ENCODE measurements around the gene RAB24.

RAB24 gene

GRCh38 chr5:177276886-177277285 lies 26.6 kb downstream of the RAB24 start:
- H3K27ac ChIP-seq (ENCODE audit: insufficient read depth in 1 of 2, low read depth in 1 of 2, low read length in 2 of 2, poor library complexity in 1 of 2, severe bottlenecking in 2 of 2) = no peak overlapping the region
- no peak for DNase-seq
- no peaks in the 10 kb centered on the region for H3K4me1 ChIP-seq (ENCODE audit: control extremely low read depth in 1 of 4, control insufficient read depth in 4 of 4, insufficient read depth in 4 of 4, low read length in 3 of 4)
- ChIA-PET CTCF (interaction anchor here (0.6 kb wide), 1 partner anchor 68 kb away, joined by 3 read pairs; no protein-coding TSS in a partner anchor), POLR2A (no interaction called here)
- H3K4me3 ChIP-seq (ENCODE audit: control insufficient read depth in 1 of 7, extremely low read depth in 1 of 7, insufficient read depth in 4 of 7, low read depth in 2 of 7, low read length in 6 of 7) = no peak overlapping the region
- no peaks in the 10 kb centered on the region for H3K9me3 ChIP-seq (ENCODE audit: control extremely low read depth in 1 of 5, control insufficient read depth in 4 of 5, insufficient read depth in 2 of 5, low read depth in 1 of 5, low read length in 4 of 5)
- H3K36me3 ChIP-seq (ENCODE audit: control insufficient read depth in 4 of 4, insufficient read depth in 4 of 4, low read length in 3 of 4) = peaks cover 17 to 79% (median 50%) of the 10 kb centered on the region in 4 experiments
- H3K27me3 ChIP-seq (replicated peaks in 2 of 5; ENCODE audit: control insufficient read depth in 4 of 5, insufficient read depth in 5 of 5, low read length in 4 of 5) = no peaks in the 10 kb centered on the region
- no CpG with 5 or more reads among the region's 1 CpG for WGBS (ENCODE audit: insufficient coverage)

DNA sequence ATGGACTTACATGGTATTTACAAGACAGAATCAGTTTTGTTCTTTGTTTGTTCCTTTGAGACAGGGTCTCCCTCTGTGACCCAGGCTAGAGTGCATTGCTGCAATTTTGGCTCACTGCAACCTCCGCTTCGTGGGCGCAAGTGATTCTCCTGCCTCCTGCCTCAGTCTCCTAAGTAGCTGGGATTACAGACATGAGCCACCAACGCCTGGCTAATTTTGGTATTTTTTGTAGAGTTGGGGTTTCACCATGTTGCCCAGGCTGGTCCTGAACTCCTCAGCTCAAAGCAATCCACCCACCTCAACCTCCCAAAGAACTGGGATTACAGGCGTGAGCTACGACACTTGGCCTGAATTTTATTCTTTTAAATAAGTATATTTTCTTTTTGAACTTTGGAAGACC lies 27.6 kb downstream of the RAB24 start:
- Histone ChIP-seq H3K27me3 (replicated peaks in 2 of 5; ENCODE audit: control insufficient read depth in 4 of 5, insufficient read depth in 5 of 5, low read length in 4 of 5) (no peaks in the 10 kb centered on the region), H3K9me3 (ENCODE audit: control extremely low read depth in 1 of 5, control insufficient read depth in 4 of 5, insufficient read depth in 2 of 5, low read depth in 1 of 5, low read length in 4 of 5) (no peaks in the 10 kb centered on the region), H3K4me3 (ENCODE audit: control insufficient read depth in 1 of 7, extremely low read depth in 1 of 7, insufficient read depth in 4 of 7, low read depth in 2 of 7, low read length in 6 of 7) (no peak overlapping the region), H3K27ac (ENCODE audit: insufficient read depth in 1 of 2, low read depth in 1 of 2, low read length in 2 of 2, poor library complexity in 1 of 2, severe bottlenecking in 2 of 2) (no peak overlapping the region), H3K36me3 (ENCODE audit: control insufficient read depth in 4 of 4, insufficient read depth in 4 of 4, low read length in 3 of 4) (peaks cover 15 to 79% (median 49%) of the 10 kb centered on the region in 4 experiments), H3K4me1 (ENCODE audit: control extremely low read depth in 1 of 4, control insufficient read depth in 4 of 4, insufficient read depth in 4 of 4, low read length in 3 of 4) (no peaks in the 10 kb centered on the region)
- ChIA-PET POLR2A (no interaction called here), CTCF (interaction anchor here (0.7 kb wide), 1 partner anchor 16 kb away, joined by 3 read pairs; no protein-coding TSS in a partner anchor)
- DNase-seq = no peak
- WGBS (ENCODE audit: insufficient coverage) = 95% methylated on average over 3 of the region's 6 CpGs

DNA sequence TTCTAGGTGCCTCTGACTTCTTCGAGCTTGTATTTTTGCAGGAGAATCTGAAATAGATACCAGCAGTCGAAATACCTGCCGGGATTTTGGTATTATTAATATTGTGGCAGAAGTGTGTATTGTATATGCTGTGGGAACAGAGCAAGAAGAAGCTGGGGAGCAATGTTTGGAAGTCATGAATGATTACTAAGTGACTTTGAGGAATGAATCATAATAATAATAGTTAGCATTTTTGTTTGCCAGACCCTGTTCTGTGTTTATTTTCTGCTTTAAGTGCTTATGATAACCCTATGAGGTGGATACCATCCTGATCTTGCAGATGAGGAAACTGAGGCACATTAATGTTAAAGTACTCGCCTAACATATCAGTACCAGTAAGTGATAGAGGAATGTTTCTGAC lies 32.4 kb downstream of the RAB24 start:
- Histone ChIP-seq H3K36me3 (ENCODE audit: control insufficient read depth in 4 of 4, insufficient read depth in 4 of 4, low read length in 3 of 4) (peaks cover 21 to 84% (median 57%) of the 10 kb centered on the region in 4 experiments), H3K9me3 (ENCODE audit: control extremely low read depth in 1 of 5, control insufficient read depth in 4 of 5, insufficient read depth in 2 of 5, low read depth in 1 of 5, low read length in 4 of 5) (no peaks in the 10 kb centered on the region), H3K27me3 (replicated peaks in 2 of 5; ENCODE audit: control insufficient read depth in 4 of 5, insufficient read depth in 5 of 5, low read length in 4 of 5) (no peaks in the 10 kb centered on the region), H3K27ac (ENCODE audit: insufficient read depth in 1 of 2, low read depth in 1 of 2, low read length in 2 of 2, poor library complexity in 1 of 2, severe bottlenecking in 2 of 2) (no peak overlapping the region), H3K4me3 (ENCODE audit: control insufficient read depth in 1 of 7, extremely low read depth in 1 of 7, insufficient read depth in 4 of 7, low read depth in 2 of 7, low read length in 6 of 7) (no peak overlapping the region), H3K4me1 (ENCODE audit: control extremely low read depth in 1 of 4, control insufficient read depth in 4 of 4, insufficient read depth in 4 of 4, low read length in 3 of 4) (no peaks in the 10 kb centered on the region)
- ChIA-PET POLR2A (interaction anchor here (0.6 kb wide), 1 partner anchor 26 kb away, joined by 3 read pairs; no protein-coding TSS in a partner anchor), CTCF (interaction anchor here (1.3 kb wide), 1 partner anchor 10 kb away, joined by 4 read pairs; no protein-coding TSS in a partner anchor)
- WGBS (ENCODE audit: insufficient coverage) = 98% methylated on average over 3 of the region's 4 CpGs
- no peak for DNase-seq

GRCh38 chr5:177270653-177271052 lies 32.9 kb downstream of the RAB24 start:
- no peak overlapping the region for H3K27ac ChIP-seq (ENCODE audit: insufficient read depth in 1 of 2, low read depth in 1 of 2, low read length in 2 of 2, poor library complexity in 1 of 2, severe bottlenecking in 2 of 2)
- H3K27me3 ChIP-seq (replicated peaks in 2 of 5; ENCODE audit: control insufficient read depth in 4 of 5, insufficient read depth in 5 of 5, low read length in 4 of 5) = no peaks in the 10 kb centered on the region
- DNase-seq = no peak
- POLR2A ChIA-PET = interaction anchor here (0.6 kb wide), 1 partner anchor 26 kb away, joined by 3 read pairs; no protein-coding TSS in a partner anchor
- H3K9me3 ChIP-seq (ENCODE audit: control extremely low read depth in 1 of 5, control insufficient read depth in 4 of 5, insufficient read depth in 2 of 5, low read depth in 1 of 5, low read length in 4 of 5) = no peaks in the 10 kb centered on the region
- no peak overlapping the region for H3K4me3 ChIP-seq (ENCODE audit: control insufficient read depth in 1 of 7, extremely low read depth in 1 of 7, insufficient read depth in 4 of 7, low read depth in 2 of 7, low read length in 6 of 7)
- WGBS (ENCODE audit: insufficient coverage) = 100% methylated on average over 2 of the region's 3 CpGs
- peaks cover 22 to 84% (median 59%) of the 10 kb centered on the region in 4 experiments for H3K36me3 ChIP-seq (ENCODE audit: control insufficient read depth in 4 of 4, insufficient read depth in 4 of 4, low read length in 3 of 4)
- no peaks in the 10 kb centered on the region for H3K4me1 ChIP-seq (ENCODE audit: control extremely low read depth in 1 of 4, control insufficient read depth in 4 of 4, insufficient read depth in 4 of 4, low read length in 3 of 4)
- CTCF ChIA-PET = interaction anchor here (0.8 to 1.3 kb wide), 2 partner anchors 10 to 157 kb away, joined by 3 to 4 read pairs; no protein-coding TSS in a partner anchor

- H3K27me3 ChIP-seq (replicated peaks in 2 of 5; ENCODE audit: control insufficient read depth in 4 of 5, insufficient read depth in 5 of 5, low read length in 4 of 5) = no peaks in the 10 kb centered on the region
- H3K36me3 ChIP-seq (ENCODE audit: control insufficient read depth in 4 of 4, insufficient read depth in 4 of 4, low read length in 3 of 4) = peaks cover 23 to 84% (median 61%) of the 10 kb centered on the region in 4 experiments
- ChIA-PET CTCF (interaction anchor here (0.7 to 0.8 kb wide), 2 partner anchors 19 to 156 kb away, joined by 3 to 4 read pairs; no protein-coding TSS in a partner anchor), POLR2A (no interaction called here)
- no peak overlapping the region for H3K4me3 ChIP-seq (ENCODE audit: control insufficient read depth in 1 of 7, extremely low read depth in 1 of 7, insufficient read depth in 4 of 7, low read depth in 2 of 7, low read length in 6 of 7)
- no peaks in the 10 kb centered on the region for H3K9me3 ChIP-seq (ENCODE audit: control extremely low read depth in 1 of 5, control insufficient read depth in 4 of 5, insufficient read depth in 2 of 5, low read depth in 1 of 5, low read length in 4 of 5)
- WGBS (ENCODE audit: insufficient coverage) = 100% methylated on average over 3 of the region's 3 CpGs
- no peak overlapping the region for H3K27ac ChIP-seq (ENCODE audit: insufficient read depth in 1 of 2, low read depth in 1 of 2, low read length in 2 of 2, poor library complexity in 1 of 2, severe bottlenecking in 2 of 2)
- no peaks in the 10 kb centered on the region for H3K4me1 ChIP-seq (ENCODE audit: control extremely low read depth in 1 of 4, control insufficient read depth in 4 of 4, insufficient read depth in 4 of 4, low read length in 3 of 4)
- no peak for DNase-seq
Measured at GRCh38 chr5:177269976-177270375, 33.5 kb downstream of the RAB24 start.

- no peak overlapping the region for H3K27ac ChIP-seq (ENCODE audit: insufficient read depth in 1 of 2, low read depth in 1 of 2, low read length in 2 of 2, poor library complexity in 1 of 2, severe bottlenecking in 2 of 2)
- ChIA-PET POLR2A (no interaction called here), CTCF (interaction anchor here (0.7 to 0.8 kb wide), 2 partner anchors 18 to 155 kb away, joined by 3 to 4 read pairs; no protein-coding TSS in a partner anchor)
- no peaks in the 10 kb centered on the region for H3K27me3 ChIP-seq (replicated peaks in 2 of 5; ENCODE audit: control insufficient read depth in 4 of 5, insufficient read depth in 5 of 5, low read length in 4 of 5)
- H3K4me3 ChIP-seq (ENCODE audit: control insufficient read depth in 1 of 7, extremely low read depth in 1 of 7, insufficient read depth in 4 of 7, low read depth in 2 of 7, low read length in 6 of 7) = no peak overlapping the region
- no peaks in the 10 kb centered on the region for H3K4me1 ChIP-seq (ENCODE audit: control extremely low read depth in 1 of 4, control insufficient read depth in 4 of 4, insufficient read depth in 4 of 4, low read length in 3 of 4)
- 100% methylated on average over 4 of the region's 7 CpGs for WGBS (ENCODE audit: insufficient coverage)
- DNase-seq = no peak
- H3K36me3 ChIP-seq (ENCODE audit: control insufficient read depth in 4 of 4, insufficient read depth in 4 of 4, low read length in 3 of 4) = peaks cover 24 to 82% (median 59%) of the 10 kb centered on the region in 4 experiments
- H3K9me3 ChIP-seq (ENCODE audit: control extremely low read depth in 1 of 5, control insufficient read depth in 4 of 5, insufficient read depth in 2 of 5, low read depth in 1 of 5, low read length in 4 of 5) = no peaks in the 10 kb centered on the region
Measured at GRCh38 chr5:177269232-177269895, 34.2 kb downstream of the RAB24 start.

DNA sequence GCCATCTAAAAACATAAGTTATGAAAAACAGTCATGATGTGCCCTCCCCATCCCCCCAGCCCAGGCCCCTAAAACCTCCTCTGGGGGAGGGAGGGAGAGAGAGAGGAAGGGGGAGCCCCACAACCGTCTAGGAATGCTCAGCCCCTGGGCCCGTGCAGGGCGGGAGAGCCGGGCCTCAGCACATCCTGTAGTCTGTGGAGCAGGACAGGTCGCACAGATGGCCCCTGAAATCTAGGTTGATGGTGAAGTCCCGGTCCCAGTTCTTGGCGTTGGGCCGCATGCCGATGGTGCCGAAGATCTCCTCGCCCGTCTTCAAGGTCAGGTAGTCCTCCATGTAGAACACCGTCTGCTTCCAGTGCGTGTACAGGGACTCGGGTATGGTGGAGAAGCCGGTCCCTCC lies 38.1 kb downstream of the RAB24 start:
- no peak for DNase-seq
- no peaks in the 10 kb centered on the region for H3K27me3 ChIP-seq (replicated peaks in 2 of 5; ENCODE audit: control insufficient read depth in 4 of 5, insufficient read depth in 5 of 5, low read length in 4 of 5)
- H3K36me3 ChIP-seq (ENCODE audit: control insufficient read depth in 4 of 4, insufficient read depth in 4 of 4, low read length in 3 of 4) = peaks cover 31 to 82% (median 52%) of the 10 kb centered on the region in 4 experiments
- CTCF ChIA-PET = no interaction called here
- no peak overlapping the region for H3K4me3 ChIP-seq (ENCODE audit: control insufficient read depth in 1 of 7, extremely low read depth in 1 of 7, insufficient read depth in 4 of 7, low read depth in 2 of 7, low read length in 6 of 7)
- no peaks in the 10 kb centered on the region for H3K9me3 ChIP-seq (ENCODE audit: control extremely low read depth in 1 of 5, control insufficient read depth in 4 of 5, insufficient read depth in 2 of 5, low read depth in 1 of 5, low read length in 4 of 5)
- 98% methylated on average over 15 of the region's 16 CpGs for WGBS (ENCODE audit: insufficient coverage)
- POLR2A ChIA-PET = interaction anchor here (0.7 kb wide), 1 partner anchor 950 kb away, joined by 4 read pairs; no protein-coding TSS in a partner anchor
- no peaks in the 10 kb centered on the region for H3K4me1 ChIP-seq (ENCODE audit: control extremely low read depth in 1 of 4, control insufficient read depth in 4 of 4, insufficient read depth in 4 of 4, low read length in 3 of 4)
- H3K27ac ChIP-seq (ENCODE audit: insufficient read depth in 1 of 2, low read depth in 1 of 2, low read length in 2 of 2, poor library complexity in 1 of 2, severe bottlenecking in 2 of 2) = no peak overlapping the region

Measured in common myeloid progenitor, CD34-positive (primary cell).